Measurements from ENCODE around the gene UBAC2.

UBAC2 gene

DNA sequence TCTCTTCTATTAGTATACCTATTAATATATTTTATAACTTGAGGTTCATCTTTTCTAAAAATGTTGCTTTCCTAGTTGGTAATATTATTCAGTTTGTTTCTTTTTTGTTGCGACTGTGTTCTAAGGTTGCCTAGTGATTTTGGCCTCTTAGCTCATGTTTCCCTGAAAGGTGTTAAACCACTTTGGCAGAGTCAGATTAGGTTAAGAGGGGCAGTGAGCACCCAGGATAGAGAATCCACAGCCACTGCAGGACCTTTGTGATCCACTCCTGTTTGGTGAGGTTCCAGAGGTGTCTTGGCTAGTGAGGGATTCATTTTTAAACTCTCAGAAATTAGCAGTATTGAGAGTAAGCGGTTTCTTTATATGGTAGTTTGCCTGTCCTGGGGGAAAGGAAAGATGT, 72.5 kb downstream of the UBAC2 start:
- DNase-seq: no peak

DNA sequence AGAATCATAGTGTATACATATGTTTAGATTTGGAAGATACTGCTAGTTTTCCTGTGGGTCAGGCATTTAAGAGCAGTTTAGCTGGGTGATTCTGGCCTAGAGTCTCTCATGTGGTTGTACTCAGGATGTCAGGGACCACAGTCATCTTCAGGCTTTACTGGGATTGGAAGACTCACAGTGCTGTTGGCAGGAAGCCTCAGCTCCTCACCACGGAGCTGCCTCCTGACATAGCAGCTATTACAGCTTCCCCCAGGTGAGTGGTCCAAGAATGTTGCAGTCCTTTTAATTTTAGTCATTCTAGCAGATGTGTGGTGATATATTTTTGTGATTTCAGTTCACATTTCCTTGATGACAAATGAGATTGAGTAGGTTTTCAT, 74.4 kb downstream of the UBAC2 start:
- DNase-seq: no peak

DNA sequence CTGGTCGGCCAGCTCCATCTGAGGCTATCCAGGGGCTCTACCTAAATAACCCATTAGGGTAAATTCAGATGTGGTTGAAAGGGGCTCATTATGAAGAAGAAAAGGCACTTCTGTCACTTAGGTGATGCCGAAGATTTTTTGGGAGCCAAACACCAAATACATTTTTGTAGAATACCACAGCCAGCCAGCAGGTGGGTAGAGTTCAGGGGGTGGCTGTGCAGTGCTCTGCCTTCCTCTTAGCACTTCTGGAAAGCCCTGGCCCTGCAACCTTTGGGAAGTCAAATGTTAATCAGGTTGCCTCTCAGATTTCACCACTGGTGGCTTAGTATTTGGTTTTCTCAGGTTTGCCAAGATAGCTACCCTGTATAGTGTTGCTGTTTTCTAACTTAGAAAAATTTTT, 76.1 kb downstream of the UBAC2 start:
- DNase-seq: no peak

- no peak for DNase-seq
Observed at GRCh38 chr13:99277629-99278028, 77.0 kb downstream of the UBAC2 start.

- DNase-seq: no peak
Observed at GRCh38 chr13:99278200-99278599, 77.5 kb downstream of the UBAC2 start.

GRCh38 chr13:99278843-99279242, 78.2 kb downstream of the UBAC2 start:
- no peak for DNase-seq

GRCh38 chr13:99279637-99280036, 79.0 kb downstream of the UBAC2 start:
- DNase-seq: no peak

GRCh38 chr13:99280166-99280565, 79.5 kb downstream of the UBAC2 start:
- DNase-seq: no peak

DNA sequence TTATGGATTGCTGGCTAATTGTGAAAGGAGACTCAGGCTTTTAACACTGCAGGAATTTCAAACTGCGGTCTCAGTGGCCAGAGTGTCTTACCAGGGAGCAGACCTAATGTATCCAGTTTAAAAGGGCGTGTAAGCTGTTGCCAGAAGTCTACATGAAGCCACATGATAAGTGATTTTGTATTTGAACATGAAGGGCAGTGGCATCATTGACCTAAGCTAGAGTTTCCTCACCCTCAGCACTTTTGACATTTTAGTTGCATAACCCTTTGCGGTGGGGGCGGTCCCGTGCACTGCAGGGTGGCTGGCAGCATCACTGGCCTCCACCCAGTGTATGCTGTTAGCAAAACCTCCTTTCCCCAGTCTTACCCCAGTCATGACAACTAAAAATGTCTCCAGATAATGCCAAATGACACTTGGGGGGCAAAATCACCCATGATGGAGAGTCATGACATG, 81.2 kb downstream of the UBAC2 start:
- DNase-seq: no peak

DNA sequence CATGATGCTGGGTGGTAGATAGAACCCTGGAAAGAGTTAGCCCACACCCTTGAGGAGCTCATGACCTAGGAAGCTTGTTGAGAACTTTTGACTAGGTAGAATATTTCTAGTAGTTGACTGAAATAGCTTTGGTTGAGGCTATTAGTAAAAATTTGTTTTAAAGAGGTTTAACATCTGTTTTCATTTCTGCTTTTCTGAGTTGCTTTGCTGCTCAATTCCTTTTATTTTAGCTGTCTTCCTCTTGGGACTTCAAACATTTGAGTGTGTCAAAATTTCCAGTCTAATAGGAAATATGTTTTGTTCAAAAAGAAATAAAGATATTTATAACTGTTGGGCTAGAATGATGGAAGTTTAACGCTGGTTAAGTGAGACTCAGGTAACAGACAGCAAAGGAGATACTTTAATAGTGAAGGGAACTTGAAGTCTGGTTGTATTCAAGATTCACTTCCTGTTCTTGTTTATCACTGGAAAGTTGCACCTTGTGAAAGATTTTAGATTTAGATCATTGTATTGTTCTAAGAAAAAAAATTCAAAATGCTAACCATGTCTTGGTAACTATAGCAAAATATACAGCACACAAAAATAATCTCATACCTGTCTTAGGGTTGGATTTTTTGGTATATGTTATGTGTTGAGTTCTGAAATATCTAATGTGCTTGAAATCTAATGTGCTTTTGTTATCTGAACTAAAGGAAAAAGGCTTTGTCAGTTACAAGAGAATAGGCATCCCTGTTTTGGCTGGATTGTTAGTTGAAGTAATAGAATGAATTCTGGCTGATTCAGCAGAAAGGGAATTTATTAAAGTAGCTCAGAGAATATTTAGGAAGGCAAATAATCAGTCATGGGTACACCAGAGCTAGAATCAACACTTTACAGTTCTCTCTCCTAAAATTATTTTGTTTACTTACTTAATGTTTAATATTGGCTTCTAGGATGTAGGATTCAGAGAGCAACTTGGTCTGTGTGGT, 81.9 kb downstream of the UBAC2 start:
- DNase-seq: no peak

DNA sequence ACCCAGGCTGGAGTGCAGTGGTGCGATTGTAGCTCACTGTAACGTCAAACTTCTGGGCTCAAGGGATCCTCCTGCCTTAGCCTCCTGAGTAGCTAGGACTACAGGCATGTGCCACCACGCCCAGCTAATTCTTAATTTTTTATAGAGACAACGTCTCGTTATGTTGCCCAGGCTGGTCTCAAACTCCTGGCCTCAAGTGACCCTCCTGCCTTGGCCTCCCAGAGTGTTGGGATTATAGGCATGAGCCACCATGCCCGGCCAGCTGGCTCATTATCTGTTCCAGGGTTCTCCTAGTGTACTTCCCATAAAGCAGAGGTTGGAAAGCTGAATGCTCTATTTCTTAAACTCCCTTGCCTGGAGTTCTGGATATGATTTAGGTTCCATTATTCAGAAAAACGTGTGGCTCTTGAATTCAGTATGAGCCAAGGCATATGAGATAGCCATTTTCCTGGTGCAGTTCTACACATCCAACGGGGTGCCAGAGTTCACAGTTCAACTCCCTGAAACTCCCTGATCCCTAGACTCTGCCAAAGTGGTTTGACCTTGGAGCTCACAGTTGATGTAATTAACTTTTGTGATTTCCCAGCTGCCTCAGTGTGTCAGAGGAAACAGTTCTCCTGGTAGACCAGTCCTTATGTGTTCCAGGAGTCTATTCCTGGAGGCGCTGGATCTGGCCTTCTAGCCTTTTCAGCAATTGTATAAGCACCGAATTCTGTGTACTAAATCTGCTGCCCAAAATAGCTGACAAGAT, 85.0 kb downstream of the UBAC2 start:
- DNase-seq: no peak

GRCh38 chr13:99287551-99287950, 86.9 kb downstream of the UBAC2 start:
- no peak for DNase-seq

GRCh38 chr13:99288089-99288488, 87.4 kb downstream of the UBAC2 start:
- no peak for DNase-seq

GRCh38 chr13:99289271-99289670, 88.6 kb downstream of the UBAC2 start:
- DNase-seq: no peak

DNA sequence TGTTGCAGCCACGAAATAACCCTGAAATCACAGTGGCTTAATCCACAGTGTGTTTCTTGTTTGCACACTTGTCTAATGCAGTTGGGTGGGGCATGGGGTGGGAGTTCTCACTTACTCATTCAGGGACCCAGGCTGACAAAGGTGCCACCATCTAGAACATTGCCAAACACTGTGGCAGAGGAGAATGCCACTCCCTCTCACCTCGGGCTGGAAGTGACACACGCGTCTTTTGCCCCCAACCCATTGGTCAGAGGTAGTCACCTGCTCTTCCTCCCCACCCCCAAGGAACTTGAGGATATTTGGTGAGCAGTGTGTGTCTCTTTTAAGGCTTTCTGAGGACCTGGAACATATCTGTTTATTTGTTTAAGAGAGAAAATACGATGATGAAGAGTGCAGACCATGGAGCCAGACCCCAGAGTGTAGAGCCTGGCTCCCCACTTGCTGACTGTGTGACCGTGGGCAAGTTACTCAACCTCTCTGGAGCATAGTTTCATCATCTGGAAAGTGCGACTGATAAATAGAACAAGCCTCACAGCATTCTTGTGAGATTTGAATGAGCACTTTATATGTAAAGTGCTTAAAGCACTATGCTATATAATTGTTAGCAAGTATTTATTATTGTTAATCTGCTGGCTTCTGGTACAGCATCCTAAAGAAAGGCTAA, 89.2 kb downstream of the UBAC2 start:
- DNase-seq: no peak

DNA sequence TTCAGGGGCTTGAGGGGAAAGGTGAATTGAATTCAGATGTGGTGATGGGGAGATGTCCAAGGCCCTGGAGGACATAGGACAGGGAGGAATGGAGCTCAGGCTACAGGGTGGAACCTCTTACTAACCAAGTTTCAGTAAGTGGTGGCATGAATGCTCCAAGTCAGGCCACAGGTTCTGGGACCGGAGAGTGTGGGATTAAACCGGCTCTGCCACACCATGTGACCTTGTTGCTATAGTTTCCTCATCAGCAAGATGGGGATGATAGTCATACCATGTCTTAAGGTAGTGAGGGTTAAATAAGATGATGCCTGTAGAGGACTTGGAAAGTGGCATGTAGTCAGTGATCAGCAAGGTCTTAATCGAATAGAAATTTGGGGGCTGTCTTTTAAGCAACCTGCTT, 90.2 kb downstream of the UBAC2 start:
- DNase-seq: no peak

- DNase-seq: no peak
Observed at GRCh38 chr13:99293178-99293577, 92.5 kb downstream of the UBAC2 start.

DNA sequence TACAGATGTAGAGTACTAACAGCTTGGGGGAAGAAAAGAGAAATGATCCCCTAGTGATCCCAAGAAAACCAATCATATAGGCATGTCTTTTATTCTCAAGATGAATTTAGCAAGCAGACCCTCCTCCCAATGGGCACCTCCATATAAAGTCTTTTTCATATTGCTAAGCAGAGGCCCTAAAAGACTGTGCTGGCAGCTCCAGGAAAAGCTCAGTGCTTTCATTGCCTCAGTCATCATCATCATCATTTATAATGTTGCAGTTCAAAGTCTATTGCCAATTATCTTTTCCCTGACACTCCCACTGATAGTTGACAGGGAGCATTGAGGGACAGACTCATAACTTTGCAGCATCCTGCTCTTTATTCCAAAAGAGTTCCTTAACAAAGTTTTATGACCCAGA, 93.5 kb downstream of the UBAC2 start:
- no peak for DNase-seq

DNA sequence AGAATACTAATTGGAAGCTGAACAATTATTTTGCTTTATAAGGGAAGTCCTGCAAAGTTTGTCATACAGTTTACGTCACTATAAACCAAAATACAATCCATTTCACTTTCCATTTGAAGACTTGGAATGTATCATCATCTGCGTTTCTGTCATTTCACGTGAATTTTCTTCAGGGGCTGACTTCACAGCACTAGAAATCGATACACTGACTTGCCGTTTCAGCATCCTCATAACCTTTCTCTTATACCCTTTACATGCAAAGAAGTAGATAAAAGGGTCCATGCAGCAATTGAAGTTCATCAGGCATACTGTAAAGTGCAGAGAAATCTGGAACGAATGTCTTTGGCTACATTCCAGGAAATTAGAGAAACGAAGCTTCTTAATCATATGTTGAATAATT, 94.3 kb downstream of the UBAC2 start:
- no peak for DNase-seq

- DNase-seq: no peak
Observed at GRCh38 chr13:99295488-99296252, 95.0 kb downstream of the UBAC2 start.

- no peak for DNase-seq
Observed at GRCh38 chr13:99296398-99296797, 95.7 kb downstream of the UBAC2 start.

DNA sequence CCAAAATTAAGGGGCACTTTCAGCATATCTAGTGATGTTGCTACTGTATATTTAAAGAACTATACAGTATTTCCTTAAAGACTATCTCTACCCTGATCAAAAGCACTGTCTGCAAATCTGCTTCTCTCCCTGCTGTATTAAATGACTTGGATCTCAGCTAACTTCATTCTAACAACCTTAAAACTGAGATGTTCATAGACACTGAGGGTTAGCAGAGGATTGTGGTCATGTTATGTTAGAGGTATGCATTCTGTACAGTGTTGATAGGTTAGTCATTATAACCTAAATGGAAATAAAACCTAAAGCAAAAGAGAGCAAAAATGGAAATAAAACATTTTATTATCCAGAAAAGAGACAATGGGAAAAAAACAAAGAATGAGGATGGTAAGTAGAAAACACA, 96.7 kb downstream of the UBAC2 start:
- DNase-seq: no peak

- DNase-seq: no peak
Observed at GRCh38 chr13:99298056-99298455, 97.4 kb downstream of the UBAC2 start.

Data from NCI-H1048 (cell line).